Smooth muscle cell (in vitro differentiated cells): ENCODE measurements around the gene GALNT14. TPM values are rescaled to one million over a fixed set of nuclear protein-coding genes. Genes with fewer than 3 reads are reported as not detected.

Experiments used
- DNase-seq: peaks from one replicate; lab custom pipeline; 2025; ENCODE audit not compliant: unreplicated experiment; lab: John Stamatoyannopoulos, UW
- H2AFZ ChIP-seq: fragments of 200-600 bp; sonication (generic); 2 replicates; pipeline ENCODE4 v1.6.0; 2016; ENCODE audit warnings: antibody characterized with exemption, low read depth, mild to moderate bottlenecking
- H3F3A ChIP-seq: fragments of 200-600 bp; sonication (generic); 2 replicates; pipeline ENCODE4 v1.6.0; 2017; ENCODE audit warnings: antibody characterized with exemption, low read depth
- H3K27ac ChIP-seq: fragments of 200-600 bp; sonication (generic); 2 replicates; pipeline ENCODE4 v1.5.1; 2016; ENCODE audit warnings: low read depth, mild to moderate bottlenecking
- H3K27me3 ChIP-seq: fragments of 200-600 bp; sonication (generic); 2 replicates; pipeline ENCODE4 v1.6.1; 2016; ENCODE audit warnings: low read depth, mild to moderate bottlenecking
- H3K36me3 ChIP-seq: fragments of 200-600 bp; sonication (generic); 2 replicates; pipeline ENCODE4 v1.5.1; 2016; ENCODE audit warnings: low read depth
- H3K4me1 ChIP-seq: fragments of 200-600 bp; sonication (generic); 2 replicates; pipeline ENCODE4 v1.5.1; 2016; ENCODE audit warnings: low read depth
- H3K4me2 ChIP-seq: fragments of 200-600 bp; sonication (generic); 2 replicates; pipeline ENCODE4 v1.6.0; 2016; ENCODE audit warnings: mild to moderate bottlenecking
- H3K4me3 ChIP-seq: fragments of 200-600 bp; sonication (generic); 2 replicates; pipeline ENCODE4 v1.5.1; 2016; ENCODE audit warnings: mild to moderate bottlenecking
- H3K79me2 ChIP-seq: fragments of 200-600 bp; sonication (generic); 2 replicates; pipeline ENCODE4 v1.6.0; 2016; ENCODE audit warnings: low read depth, mild to moderate bottlenecking
- H3K9ac ChIP-seq: fragments of 200-600 bp; sonication (generic); 2 replicates; pipeline ENCODE4 v1.6.0; 2016; ENCODE audit warnings: low read depth
- H3K9me3 ChIP-seq: fragments of 200-600 bp; sonication (generic); replicated peaks from 2 replicates; pipeline ENCODE4 v1.5.1; 2016; ENCODE audit warnings: low read depth
- H4K20me1 ChIP-seq: fragments of 200-600 bp; sonication (generic); 2 replicates; pipeline ENCODE4 v1.6.0; 2016; ENCODE audit warnings: low read depth
- CTCF ChIP-seq: fragments of 200-600 bp; sonication (generic); IDR thresholded peaks from 2 replicates; pipeline ENCODE4 v1.5.1; 2017; ENCODE audit warnings: borderline replicate concordance, mild to moderate bottlenecking, antibody characterized with exemption; ENCODE audit not compliant: insufficient read depth, poor library complexity, severe bottlenecking
- WGBS: methylation state at CpG from one replicate; pipeline ENCODE4 v1.1.7; 2016; ENCODE audit warnings: low lambda C conversion rate; 5-methylcytosine and 5-hydroxymethylcytosine counted together
- polyA plus RNA-seq: library from polyadenylated mRNA; unstranded; fragments of >200 nt; fragmentation: Nextera tagmentation; extraction: Ambion mirVana; gene quantifications from 2 replicates; pipeline ENCODE4 v1.2.1, GENCODE V29; 2016
- total RNA-seq: library from RNA; depleted of rRNA; stranded (reverse); fragments of >200 nt; gene quantifications from 2 replicates; pipeline ENCODE4 v1.2.3, GENCODE V29; 2014

Gene GALNT14
- total and polyA plus RNA-seq, 2 experiments from 2014 or later: 0.63 to 1.0 TPM

GRCh38 chr2:30936977-30937376 lies 201.3 kb downstream of the GALNT14 start:
- H3K4me3 ChIP-seq: no peak overlapping the region
- H3K4me2 ChIP-seq: no peak overlapping the region
- no peaks in the 10 kb centered on the region for H3F3A ChIP-seq
- no peaks in the 10 kb centered on the region for H4K20me1 ChIP-seq
- no peaks in the 10 kb centered on the region for H3K79me2 ChIP-seq
- H3K9ac ChIP-seq: no peak overlapping the region
- H3K9me3 ChIP-seq: no peaks in the 10 kb centered on the region
- H2AFZ ChIP-seq: no peak overlapping the region
- DNase-seq: no peak
- WGBS: 59% methylated on average over 2 of the region's 2 CpGs
- H3K36me3 ChIP-seq: no peaks in the 10 kb centered on the region
- no peaks in the 10 kb centered on the region for H3K4me1 ChIP-seq
- peaks cover 3% of the 10 kb centered on the region for H3K27me3 ChIP-seq
- H3K27ac ChIP-seq: no peak overlapping the region
- no peak for TF ChIP-seq CTCF

- 90% methylated on average over 8 of the region's 8 CpGs for WGBS
- no peak for TF ChIP-seq CTCF
- Histone ChIP-seq H3K4me3 (no peak overlapping the region), H3K36me3 (no peaks in the 10 kb centered on the region), H3F3A (no peaks in the 10 kb centered on the region), H3K4me1 (no peaks in the 10 kb centered on the region), H3K27ac (no peak overlapping the region), H3K4me2 (no peak overlapping the region), H3K9ac (no peak overlapping the region), H2AFZ (no peak overlapping the region), H4K20me1 (no peaks in the 10 kb centered on the region), H3K9me3 (no peaks in the 10 kb centered on the region), H3K27me3 (no peaks in the 10 kb centered on the region), H3K79me2 (no peaks in the 10 kb centered on the region)
- DNase-seq: no peak
These were observed 202.4 kb downstream of the GALNT14 start for GRCh38 chr2:30935795-30936194.

- Histone ChIP-seq H3K9me3 (no peaks in the 10 kb centered on the region), H2AFZ (no peak overlapping the region), H3K27ac (no peak overlapping the region), H3K4me3 (no peak overlapping the region), H3K4me1 (no peaks in the 10 kb centered on the region), H3F3A (no peaks in the 10 kb centered on the region), H3K27me3 (no peaks in the 10 kb centered on the region), H3K9ac (no peak overlapping the region), H3K36me3 (no peaks in the 10 kb centered on the region), H3K79me2 (no peaks in the 10 kb centered on the region), H3K4me2 (no peak overlapping the region), H4K20me1 (no peaks in the 10 kb centered on the region)
- 88% methylated on average over 7 of the region's 7 CpGs for WGBS
- DNase-seq: no peak
- no peak for TF ChIP-seq CTCF
These were observed 204.2 kb downstream of the GALNT14 start for GRCh38 chr2:30934066-30934465.

GRCh38 chr2:30933496-30933895 lies 204.7 kb downstream of the GALNT14 start:
- H3K4me1 ChIP-seq: no peaks in the 10 kb centered on the region
- WGBS: 73% methylated on average over 5 of the region's 5 CpGs
- no peak overlapping the region for H3K4me2 ChIP-seq
- H3K9ac ChIP-seq: no peak overlapping the region
- H3K4me3 ChIP-seq: no peak overlapping the region
- H3K36me3 ChIP-seq: no peaks in the 10 kb centered on the region
- H3K27ac ChIP-seq: no peak overlapping the region
- no peaks in the 10 kb centered on the region for H4K20me1 ChIP-seq
- no peaks in the 10 kb centered on the region for H3F3A ChIP-seq
- no peaks in the 10 kb centered on the region for H3K9me3 ChIP-seq
- no peaks in the 10 kb centered on the region for H3K79me2 ChIP-seq
- no peak for TF ChIP-seq CTCF
- no peaks in the 10 kb centered on the region for H3K27me3 ChIP-seq
- no peak for DNase-seq
- no peak overlapping the region for H2AFZ ChIP-seq
